Smooth muscle cell (in vitro differentiated cells): ENCODE measurements around the gene TMEM132D. TPM values are rescaled to one million over a fixed set of nuclear protein-coding genes. Genes with fewer than 3 reads are reported as not detected.

Source experiments
- DNase-seq: peaks from one replicate; lab custom pipeline; 2025; ENCODE audit not compliant: unreplicated experiment; lab: John Stamatoyannopoulos, UW
- H2AFZ ChIP-seq: fragments of 200-600 bp; sonication (generic); 2 replicates; pipeline ENCODE4 v1.6.0; 2016; ENCODE audit warnings: antibody characterized with exemption, low read depth, mild to moderate bottlenecking
- H3F3A ChIP-seq: fragments of 200-600 bp; sonication (generic); 2 replicates; pipeline ENCODE4 v1.6.0; 2017; ENCODE audit warnings: antibody characterized with exemption, low read depth
- H3K27ac ChIP-seq: fragments of 200-600 bp; sonication (generic); 2 replicates; pipeline ENCODE4 v1.5.1; 2016; ENCODE audit warnings: low read depth, mild to moderate bottlenecking
- H3K27me3 ChIP-seq: fragments of 200-600 bp; sonication (generic); 2 replicates; pipeline ENCODE4 v1.6.1; 2016; ENCODE audit warnings: low read depth, mild to moderate bottlenecking
- H3K36me3 ChIP-seq: fragments of 200-600 bp; sonication (generic); 2 replicates; pipeline ENCODE4 v1.5.1; 2016; ENCODE audit warnings: low read depth
- H3K4me1 ChIP-seq: fragments of 200-600 bp; sonication (generic); 2 replicates; pipeline ENCODE4 v1.5.1; 2016; ENCODE audit warnings: low read depth
- H3K4me2 ChIP-seq: fragments of 200-600 bp; sonication (generic); 2 replicates; pipeline ENCODE4 v1.6.0; 2016; ENCODE audit warnings: mild to moderate bottlenecking
- H3K4me3 ChIP-seq: fragments of 200-600 bp; sonication (generic); 2 replicates; pipeline ENCODE4 v1.5.1; 2016; ENCODE audit warnings: mild to moderate bottlenecking
- H3K79me2 ChIP-seq: fragments of 200-600 bp; sonication (generic); 2 replicates; pipeline ENCODE4 v1.6.0; 2016; ENCODE audit warnings: low read depth, mild to moderate bottlenecking
- H3K9ac ChIP-seq: fragments of 200-600 bp; sonication (generic); 2 replicates; pipeline ENCODE4 v1.6.0; 2016; ENCODE audit warnings: low read depth
- H3K9me3 ChIP-seq: fragments of 200-600 bp; sonication (generic); replicated peaks from 2 replicates; pipeline ENCODE4 v1.5.1; 2016; ENCODE audit warnings: low read depth
- H4K20me1 ChIP-seq: fragments of 200-600 bp; sonication (generic); 2 replicates; pipeline ENCODE4 v1.6.0; 2016; ENCODE audit warnings: low read depth
- WGBS: methylation state at CpG from one replicate; pipeline ENCODE4 v1.1.7; 2016; ENCODE audit warnings: low lambda C conversion rate; 5-methylcytosine and 5-hydroxymethylcytosine counted together
- polyA plus RNA-seq: library from polyadenylated mRNA; unstranded; fragments of >200 nt; fragmentation: Nextera tagmentation; extraction: Ambion mirVana; gene quantifications from 2 replicates; pipeline ENCODE4 v1.2.1, GENCODE V29; 2016
- total RNA-seq: library from RNA; depleted of rRNA; stranded (reverse); fragments of >200 nt; gene quantifications from 2 replicates; pipeline ENCODE4 v1.2.3, GENCODE V29; 2014
- TF ChIP-seq, protein P1 (sequence below): fragments of 200-600 bp; sonication (generic); IDR thresholded peaks from 2 replicates; pipeline ENCODE4 v1.5.1; 2017; ENCODE audit warnings: borderline replicate concordance, mild to moderate bottlenecking, antibody characterized with exemption; ENCODE audit not compliant: insufficient read depth, poor library complexity, severe bottlenecking

Gene TMEM132D
- total and polyA plus RNA-seq, 2 experiments from 2014 or later: not detected

- no peak overlapping the region for H2AFZ ChIP-seq
- H3K79me2 ChIP-seq: no peaks in the 10 kb centered on the region
- no peaks in the 10 kb centered on the region for H3K4me1 ChIP-seq
- no peaks in the 10 kb centered on the region for H3F3A ChIP-seq
- no peak overlapping the region for H3K4me3 ChIP-seq
- H3K27ac ChIP-seq: no peak overlapping the region
- no peaks in the 10 kb centered on the region for H3K27me3 ChIP-seq
- no peaks in the 10 kb centered on the region for H3K36me3 ChIP-seq
- H3K4me2 ChIP-seq: peak overlapping the region; percentile 54
- TF ChIP-seq, protein P1, sequence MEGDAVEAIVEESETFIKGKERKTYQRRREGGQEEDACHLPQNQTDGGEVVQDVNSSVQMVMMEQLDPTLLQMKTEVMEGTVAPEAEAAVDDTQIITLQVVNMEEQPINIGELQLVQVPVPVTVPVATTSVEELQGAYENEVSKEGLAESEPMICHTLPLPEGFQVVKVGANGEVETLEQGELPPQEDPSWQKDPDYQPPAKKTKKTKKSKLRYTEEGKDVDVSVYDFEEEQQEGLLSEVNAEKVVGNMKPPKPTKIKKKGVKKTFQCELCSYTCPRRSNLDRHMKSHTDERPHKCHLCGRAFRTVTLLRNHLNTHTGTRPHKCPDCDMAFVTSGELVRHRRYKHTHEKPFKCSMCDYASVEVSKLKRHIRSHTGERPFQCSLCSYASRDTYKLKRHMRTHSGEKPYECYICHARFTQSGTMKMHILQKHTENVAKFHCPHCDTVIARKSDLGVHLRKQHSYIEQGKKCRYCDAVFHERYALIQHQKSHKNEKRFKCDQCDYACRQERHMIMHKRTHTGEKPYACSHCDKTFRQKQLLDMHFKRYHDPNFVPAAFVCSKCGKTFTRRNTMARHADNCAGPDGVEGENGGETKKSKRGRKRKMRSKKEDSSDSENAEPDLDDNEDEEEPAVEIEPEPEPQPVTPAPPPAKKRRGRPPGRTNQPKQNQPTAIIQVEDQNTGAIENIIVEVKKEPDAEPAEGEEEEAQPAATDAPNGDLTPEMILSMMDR: no peak
- WGBS: 66% methylated on average over 17 of the region's 17 CpGs
- H4K20me1 ChIP-seq: no peaks in the 10 kb centered on the region
- H3K9ac ChIP-seq: no peak overlapping the region
- no peak for DNase-seq
- H3K9me3 ChIP-seq: no peaks in the 10 kb centered on the region
Observed at GRCh38 chr12:129772501-129773493, 131.0 kb downstream of the TMEM132D start.

DNA sequence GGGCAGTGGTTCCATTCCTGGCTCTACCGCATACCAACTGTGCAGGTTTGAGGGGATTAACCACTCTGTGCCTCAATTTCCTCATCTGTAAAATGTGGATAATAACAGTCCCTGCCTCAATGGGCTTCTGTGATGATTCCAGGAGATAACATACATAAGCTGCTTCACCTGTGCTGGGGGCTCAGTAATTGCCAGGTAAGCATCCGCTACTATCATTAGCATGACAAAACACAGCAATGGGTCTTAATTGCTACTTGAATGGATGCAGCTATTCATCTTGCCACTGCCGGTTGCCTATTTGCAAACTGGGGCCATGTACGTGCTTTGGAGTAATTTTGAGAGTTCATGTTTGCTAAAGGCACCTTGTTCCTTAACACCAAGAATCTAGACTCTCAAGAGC, 132.6 kb downstream of the TMEM132D start:
- DNase-seq: no peak
- Histone ChIP-seq H4K20me1 (no peaks in the 10 kb centered on the region), H3K4me3 (no peak overlapping the region), H3K79me2 (no peaks in the 10 kb centered on the region), H3K27me3 (no peaks in the 10 kb centered on the region), H2AFZ (no peak overlapping the region), H3K4me1 (no peaks in the 10 kb centered on the region), H3K4me2 (no peak overlapping the region), H3K9me3 (no peaks in the 10 kb centered on the region), H3F3A (no peaks in the 10 kb centered on the region), H3K9ac (no peak overlapping the region), H3K36me3 (no peaks in the 10 kb centered on the region), H3K27ac (no peak overlapping the region)
- TF ChIP-seq, protein P1: no peak
- WGBS: 18% methylated on average over 4 of the region's 4 CpGs

DNA sequence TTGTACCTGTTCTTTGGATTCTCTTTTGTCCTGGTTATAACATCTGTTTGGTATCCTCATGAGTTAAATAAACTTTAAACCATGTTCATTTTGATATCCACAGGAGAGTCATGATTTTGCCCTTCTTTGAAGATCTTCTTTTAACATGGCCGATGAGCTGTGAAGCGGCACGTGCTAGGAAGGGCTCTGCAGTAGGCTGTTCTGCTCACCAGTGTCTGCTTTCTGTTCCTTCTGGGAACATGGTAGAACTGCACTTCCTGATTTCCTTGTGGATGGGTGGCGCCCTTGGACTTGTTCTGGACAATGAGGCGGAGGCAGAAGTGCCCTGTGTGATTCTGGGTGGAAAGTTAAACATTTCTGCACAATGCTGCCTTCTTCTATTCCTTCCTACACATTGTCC, 138.1 kb downstream of the TMEM132D start:
- Histone ChIP-seq H3K36me3 (no peaks in the 10 kb centered on the region), H3K4me2 (no peak overlapping the region), H3K4me1 (no peaks in the 10 kb centered on the region), H2AFZ (no peak overlapping the region), H3K79me2 (no peaks in the 10 kb centered on the region), H3K27ac (no peak overlapping the region), H3K27me3 (no peaks in the 10 kb centered on the region), H3K4me3 (no peak overlapping the region), H3K9me3 (no peaks in the 10 kb centered on the region), H4K20me1 (no peaks in the 10 kb centered on the region), H3K9ac (no peak overlapping the region), H3F3A (no peaks in the 10 kb centered on the region)
- DNase-seq: no peak
- WGBS: 67% methylated on average over 5 of the region's 5 CpGs
- TF ChIP-seq, protein P1: no peak

DNA sequence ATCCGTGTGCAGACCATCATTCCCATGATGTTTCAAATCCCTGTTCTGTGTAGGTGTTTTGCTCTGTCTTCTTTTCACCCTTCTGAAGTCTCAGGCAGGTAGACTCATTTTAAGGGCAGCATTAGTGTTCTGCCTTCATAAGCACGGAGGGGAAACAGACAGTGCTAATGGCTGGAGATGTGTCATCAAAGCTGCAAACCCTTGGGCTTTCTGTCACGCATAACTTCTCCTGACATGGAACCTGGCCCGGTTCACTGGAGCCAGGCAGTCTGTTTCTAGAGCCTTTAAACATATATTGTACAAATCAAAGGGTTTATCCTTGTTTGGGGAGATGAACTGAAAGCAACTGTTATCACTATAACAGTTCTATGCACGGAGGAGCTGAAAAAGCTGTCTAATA, 141.4 kb downstream of the TMEM132D start:
- Histone ChIP-seq H3K79me2 (no peaks in the 10 kb centered on the region), H2AFZ (no peak overlapping the region), H3K4me3 (no peak overlapping the region), H4K20me1 (no peaks in the 10 kb centered on the region), H3F3A (no peaks in the 10 kb centered on the region), H3K9ac (no peak overlapping the region), H3K4me1 (no peaks in the 10 kb centered on the region), H3K27ac (no peak overlapping the region), H3K9me3 (no peaks in the 10 kb centered on the region), H3K36me3 (no peaks in the 10 kb centered on the region), H3K27me3 (no peaks in the 10 kb centered on the region), H3K4me2 (no peak overlapping the region)
- TF ChIP-seq, protein P1: no peak
- no peak for DNase-seq
- WGBS: 83% methylated on average over 5 of the region's 5 CpGs
